Measurements from ENCODE around the gene CCDC50.

- TF ChIP-seq CHD1 (IDR thresholded peaks at IDR 0.05; ENCODE audit: low read depth, low read length) (no peak), CTCF (IDR thresholded peaks at IDR 0.05; ENCODE audit: control extremely low read depth in 1 of 3, insufficient read depth in 1 of 3, low read depth in 1 of 3, low read length in 3 of 3) (no peak), TAF1 (IDR thresholded peaks at IDR 0.05; ENCODE audit: low read depth, low read length) (no peak), RFX5 (IDR thresholded peaks at IDR 0.05; ENCODE audit: borderline replicate concordance, low read depth, low read length) (no peak)
These were observed 83.6 kb downstream of the CCDC50 start for GRCh38 chr3:191412759-191413158.

Measured in H1 (cell line).